Stimulated activated CD4-positive, alpha-beta T cell treated with anti-CD3 and anti-CD28 coated beads, Interleukin-12 subunit alpha, Interleukin-12 subunit beta, amount 100 ng/mL, for 4 hours (primary cell): ENCODE measurements around the gene PLCH1.

Experiments used
- DNase-seq: peaks from one replicate; pipeline ENCODE4 v3.0.0-alpha.2; 2020

The PLCH1 gene

DNA sequence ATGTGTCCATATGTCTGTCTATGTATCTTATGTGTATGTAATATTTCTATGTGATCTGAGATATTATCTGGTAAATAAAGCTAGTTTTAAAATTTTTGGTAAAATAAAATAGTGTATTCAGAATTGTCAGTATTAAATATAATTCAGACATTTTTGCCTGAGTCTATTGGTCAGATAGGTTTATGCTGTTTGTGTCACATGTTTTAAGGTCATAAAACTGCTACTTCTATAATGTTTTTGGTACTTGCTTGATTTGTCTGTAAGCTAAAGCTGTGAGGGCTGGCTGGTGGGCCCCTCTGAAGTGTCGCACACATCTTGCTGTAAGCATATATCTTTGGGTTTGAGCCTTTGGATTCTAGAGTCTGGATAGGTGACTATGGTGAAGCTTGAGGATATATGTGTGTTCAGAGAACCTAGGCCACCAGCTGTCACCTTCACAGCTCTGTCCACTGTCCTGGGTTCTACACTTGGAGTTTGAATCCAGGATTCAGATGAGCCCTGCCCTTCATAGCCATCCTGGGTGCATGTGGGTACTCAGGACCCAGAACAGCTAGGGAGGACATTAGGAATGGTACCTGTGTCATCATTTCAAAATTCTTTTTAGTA, 379.6 kb downstream of the PLCH1 start:
- DNase-seq = no peak

DNA sequence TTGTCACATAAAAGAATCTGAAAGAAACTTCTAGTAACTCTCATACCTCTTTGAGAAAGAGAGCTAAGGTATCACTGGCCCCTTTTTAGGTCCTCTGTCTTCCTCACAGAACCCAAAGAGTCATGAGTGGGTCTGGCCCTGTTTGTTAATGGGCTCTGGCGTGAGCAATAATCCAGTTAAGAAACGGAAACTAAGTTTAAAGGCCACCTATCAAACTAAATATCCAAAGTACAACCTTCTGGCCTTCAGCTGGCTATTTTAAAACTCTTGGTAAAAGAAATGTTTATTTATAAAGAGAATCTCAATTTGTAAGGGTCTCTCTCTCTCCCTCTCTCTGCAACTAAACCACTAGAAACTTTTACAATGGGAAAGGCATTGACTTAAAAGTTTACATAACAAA, 380.4 kb downstream of the PLCH1 start:
- DNase-seq = no peak

DNA sequence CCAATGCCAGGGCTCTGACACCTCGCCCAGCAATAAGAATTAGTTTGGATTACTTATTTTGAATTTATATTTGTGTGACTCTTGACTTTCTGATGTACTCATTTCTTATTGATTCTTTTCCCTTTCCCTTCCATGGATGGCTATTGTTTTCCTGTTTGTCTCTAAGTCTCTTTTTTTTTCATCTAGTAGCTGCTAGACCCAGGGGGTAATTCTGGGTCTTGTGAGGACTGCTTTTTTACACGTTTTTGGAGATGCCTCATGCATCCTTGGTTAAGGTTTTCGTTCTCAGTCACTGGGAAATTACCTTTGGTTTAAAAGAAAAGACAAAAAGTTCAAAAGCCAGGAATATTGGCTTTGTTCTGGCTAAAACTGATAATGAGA, 381.2 kb downstream of the PLCH1 start:
- no peak for DNase-seq

DNA sequence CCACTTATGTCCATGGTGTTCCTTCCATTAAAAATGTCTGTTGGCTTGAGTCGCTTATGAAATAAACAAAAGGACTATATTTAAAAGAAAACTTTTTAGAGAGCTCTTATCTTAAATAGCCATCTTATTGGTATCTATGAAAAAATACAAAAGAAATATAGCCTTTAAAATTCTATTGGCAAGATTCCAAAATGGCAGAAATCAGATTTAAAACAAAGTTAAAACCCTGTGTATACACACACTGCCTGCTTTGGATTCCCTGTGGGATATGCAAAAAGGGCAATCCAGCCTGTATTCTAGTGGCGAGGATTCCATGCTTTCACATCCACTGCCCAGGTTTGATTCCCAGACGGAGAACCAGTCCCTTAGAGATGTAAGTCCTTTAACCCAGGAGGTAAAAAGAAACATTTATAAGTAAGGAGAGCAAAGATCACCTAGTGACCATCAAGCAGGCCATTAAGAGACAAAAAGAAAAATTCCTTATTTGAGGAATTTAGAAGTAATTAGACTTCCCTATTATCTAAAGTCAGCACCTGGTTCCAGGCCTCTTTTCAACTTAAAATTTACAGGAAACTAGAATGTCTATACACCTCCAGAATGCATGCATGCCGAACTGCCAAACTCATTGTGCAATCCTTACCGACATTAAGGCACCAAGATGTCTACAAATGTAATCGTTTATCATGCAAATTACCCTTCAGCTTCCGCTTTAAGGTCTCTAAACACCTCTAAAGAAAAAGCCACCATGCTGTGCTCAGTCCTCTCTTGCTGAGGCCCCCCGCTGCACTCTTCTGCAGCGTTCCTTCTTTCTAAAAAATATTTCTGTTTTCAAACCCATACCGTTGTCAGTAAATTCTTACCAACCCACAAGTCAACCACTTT, 381.8 kb downstream of the PLCH1 start:
- DNase-seq = no peak

DNA sequence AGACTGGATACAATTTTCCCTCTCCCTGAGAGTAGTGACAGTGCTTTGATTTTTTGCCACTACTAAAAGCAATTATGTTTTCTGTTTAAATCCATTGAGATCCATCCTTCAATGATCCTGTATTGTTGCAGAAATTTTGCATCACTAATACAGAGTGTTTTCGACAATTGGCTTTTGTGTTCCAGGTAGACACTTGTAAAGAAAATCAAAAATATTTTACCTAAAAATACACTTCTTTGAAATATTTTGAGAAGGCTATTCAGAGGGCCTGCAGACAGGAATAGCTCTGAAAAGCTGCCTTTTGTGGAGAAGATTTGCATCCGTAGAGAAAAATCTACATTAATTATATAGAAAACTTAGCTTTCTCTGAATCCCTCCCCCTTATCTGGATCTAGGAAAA, 384.6 kb downstream of the PLCH1 start:
- no peak for DNase-seq

DNA sequence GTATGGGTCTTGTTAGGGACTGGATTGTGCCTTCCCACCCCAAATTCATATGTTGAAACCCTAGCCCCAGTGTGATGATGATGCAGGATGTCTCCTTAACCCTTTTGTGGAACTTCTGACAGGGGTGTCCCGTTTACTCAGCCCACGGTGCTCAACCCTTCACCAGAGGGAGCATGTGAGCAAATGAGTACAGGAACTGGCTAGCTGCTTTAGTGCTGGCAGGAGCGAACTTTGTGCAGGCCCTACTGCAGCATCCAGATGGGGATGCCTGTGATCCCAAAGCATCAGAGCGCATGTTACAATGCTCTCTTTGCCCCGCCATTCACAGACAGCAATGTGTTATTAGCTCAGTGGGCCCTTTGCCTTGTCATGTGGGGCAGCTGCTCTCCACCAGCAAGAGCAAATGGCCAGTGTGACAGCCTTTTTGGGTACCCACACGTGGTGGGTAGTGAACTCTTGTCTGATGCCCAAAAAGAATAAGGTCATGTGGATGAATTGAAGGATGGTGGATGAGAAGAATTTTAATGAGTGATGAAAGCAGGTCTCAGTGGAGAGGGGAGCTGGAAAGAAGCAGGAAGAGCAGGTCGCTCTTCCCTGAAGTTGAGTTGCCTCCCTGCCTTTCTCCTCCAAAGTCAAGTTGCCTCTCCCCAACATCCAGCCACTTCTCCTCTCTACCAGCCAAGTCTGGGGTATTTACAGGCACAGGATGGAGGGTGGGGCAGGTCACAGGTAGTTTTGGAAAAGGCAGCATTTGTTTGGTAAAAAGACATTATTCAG, 388.1 kb downstream of the PLCH1 start:
- DNase-seq = no peak

DNA sequence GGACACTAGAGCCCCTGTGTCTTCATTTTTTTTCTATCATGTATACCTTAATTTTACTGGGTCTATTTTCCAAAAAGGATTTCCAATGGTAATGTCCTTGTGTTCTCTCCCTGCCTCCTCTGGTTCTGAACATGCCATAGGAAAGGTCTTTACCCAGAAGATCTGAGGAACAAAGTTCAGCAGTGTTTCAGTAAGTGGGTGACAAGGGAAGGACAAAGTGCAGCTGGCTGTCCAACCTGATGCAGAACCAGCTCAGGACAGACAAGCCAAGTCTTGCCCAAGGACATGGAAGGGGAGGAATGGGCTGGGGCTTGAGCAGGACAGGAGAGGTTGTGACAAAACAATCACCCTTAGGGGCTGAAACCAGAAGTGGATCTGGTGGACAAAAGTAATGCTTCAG, 390.2 kb downstream of the PLCH1 start:
- DNase-seq = no peak

DNA sequence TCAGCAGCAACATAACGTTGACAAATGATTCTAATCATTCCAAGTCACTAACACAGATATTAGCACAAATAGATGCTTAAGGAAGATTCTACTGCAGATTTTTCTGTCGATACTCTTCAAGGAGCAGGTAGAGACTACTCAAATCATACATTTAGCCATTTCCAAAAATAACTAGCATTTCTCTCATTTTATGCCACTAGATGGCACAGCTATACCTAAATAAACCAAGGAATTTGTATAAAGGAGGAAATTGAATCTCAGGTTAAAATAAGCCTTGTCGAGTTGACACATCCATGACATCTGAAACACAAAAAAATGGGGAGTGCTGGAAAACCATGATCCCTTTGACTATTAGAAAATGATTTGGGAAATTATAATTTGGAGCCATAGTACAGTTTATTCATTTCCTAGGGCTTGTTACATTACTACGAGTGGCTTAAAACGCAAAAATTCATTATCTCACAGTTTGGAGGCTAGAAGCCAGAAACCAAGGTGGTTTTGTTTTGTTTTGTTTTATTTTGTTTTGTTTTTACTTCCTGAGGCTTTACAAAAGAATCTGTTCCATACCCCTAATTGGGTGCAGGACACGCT, 391.9 kb downstream of the PLCH1 start:
- DNase-seq = no peak

DNA sequence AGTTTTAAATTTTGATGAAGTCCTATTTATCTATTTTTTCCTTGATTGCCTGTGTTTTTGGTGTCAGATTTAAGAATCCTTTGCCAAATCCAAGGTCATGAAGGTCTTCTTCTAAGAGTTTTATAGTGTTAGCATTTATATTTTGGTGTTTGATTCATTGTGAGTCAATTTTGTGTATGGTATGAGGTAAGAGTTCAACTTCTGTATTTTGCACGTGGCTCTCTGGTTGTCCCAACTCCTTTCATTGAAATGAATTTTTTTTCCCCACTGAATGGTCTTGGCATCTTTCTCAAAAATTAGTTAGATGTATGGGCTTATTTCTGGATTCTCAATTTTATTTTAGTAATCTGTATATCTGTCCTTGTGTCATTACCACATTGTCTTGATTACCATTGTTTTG, 394.3 kb downstream of the PLCH1 start:
- DNase-seq = no peak

DNA sequence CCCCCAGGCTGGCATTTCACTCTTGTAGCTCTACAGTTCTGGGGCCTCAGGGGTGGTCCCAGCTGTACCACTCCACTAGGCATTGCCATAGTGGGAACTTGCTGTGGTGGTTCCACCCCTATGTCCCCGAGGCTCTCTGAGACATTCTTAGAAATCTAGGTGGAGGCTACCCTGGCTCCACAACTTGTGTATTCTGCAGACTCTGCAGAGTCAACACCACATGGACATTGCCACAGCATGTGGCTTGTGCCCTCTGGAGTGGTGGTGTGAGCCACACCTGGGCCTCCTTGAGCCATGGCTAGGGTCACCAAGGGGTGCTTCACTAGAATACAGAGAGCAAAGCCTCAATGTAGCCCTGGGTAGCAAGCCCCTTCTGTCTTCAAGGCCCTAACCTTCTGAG, 397.0 kb downstream of the PLCH1 start:
- DNase-seq = no peak

DNA sequence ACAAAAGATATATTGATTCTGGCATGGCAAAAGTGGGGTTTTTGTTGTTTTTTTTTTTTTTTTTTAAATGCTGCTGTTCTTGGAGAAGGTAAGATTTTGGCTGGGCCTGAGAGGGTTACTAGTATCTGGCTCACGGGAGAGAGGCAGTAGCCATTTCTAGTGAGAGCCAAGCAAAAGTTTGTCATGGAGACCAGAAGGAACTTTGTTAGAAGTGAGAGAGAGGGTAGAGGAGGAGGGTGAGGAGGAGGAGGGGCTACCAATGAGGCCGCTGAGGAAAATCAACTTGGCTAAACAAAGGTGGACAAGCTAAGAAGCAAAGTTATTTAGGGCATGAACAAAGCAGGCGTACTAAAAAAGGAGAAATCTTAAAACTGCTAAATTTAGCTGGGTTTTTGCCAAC, 402.5 kb downstream of the PLCH1 start:
- DNase-seq = no peak

DNA sequence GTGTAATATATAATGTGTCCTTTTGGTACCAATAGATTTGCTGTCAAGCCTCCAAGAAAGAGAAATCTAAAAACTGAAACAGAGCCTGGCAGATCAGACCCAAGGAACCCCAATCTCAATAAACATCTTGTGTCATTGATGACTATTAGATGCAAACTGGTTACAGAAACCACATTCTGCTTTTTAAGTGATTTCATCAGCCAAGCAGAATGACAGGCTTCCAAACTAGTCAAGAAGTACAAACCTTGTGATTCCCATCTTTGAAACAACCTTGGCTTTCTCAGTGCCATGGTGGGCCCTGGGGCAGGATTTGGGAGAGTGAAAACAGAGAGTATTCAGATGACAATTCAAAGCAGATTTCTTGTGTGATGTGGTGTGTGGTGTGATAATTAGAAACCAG, 405.8 kb downstream of the PLCH1 start:
- DNase-seq = no peak

DNA sequence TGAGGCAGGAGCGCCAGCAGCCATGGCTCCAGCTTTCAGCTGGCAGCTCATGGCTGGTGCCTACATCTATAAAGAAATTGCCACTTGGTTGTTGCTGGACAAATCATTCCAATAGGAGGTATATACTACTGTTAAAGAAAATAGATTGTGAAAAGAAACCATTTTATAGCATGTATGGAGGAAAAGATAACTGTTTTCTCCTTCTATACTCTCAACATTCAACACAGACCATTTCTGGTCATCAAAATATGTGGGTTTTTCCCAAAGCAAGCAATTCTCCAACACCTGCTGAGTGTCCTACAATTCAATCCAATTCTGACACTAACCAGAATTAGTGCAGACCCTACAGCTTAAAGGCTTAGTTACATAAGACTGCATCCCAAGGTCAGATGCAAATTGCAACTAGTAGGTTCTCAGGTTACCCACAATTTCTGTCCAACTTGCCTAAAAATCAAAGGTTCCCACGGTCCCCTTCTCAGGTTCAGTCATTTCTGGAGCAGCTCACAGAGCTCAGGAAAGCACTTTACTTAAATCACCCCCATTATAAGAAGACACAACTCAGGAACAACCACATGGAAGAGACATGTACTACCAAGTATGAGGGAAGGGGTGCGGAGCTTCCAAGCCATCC, 409.0 kb downstream of the PLCH1 start:
- DNase-seq = no peak

DNA sequence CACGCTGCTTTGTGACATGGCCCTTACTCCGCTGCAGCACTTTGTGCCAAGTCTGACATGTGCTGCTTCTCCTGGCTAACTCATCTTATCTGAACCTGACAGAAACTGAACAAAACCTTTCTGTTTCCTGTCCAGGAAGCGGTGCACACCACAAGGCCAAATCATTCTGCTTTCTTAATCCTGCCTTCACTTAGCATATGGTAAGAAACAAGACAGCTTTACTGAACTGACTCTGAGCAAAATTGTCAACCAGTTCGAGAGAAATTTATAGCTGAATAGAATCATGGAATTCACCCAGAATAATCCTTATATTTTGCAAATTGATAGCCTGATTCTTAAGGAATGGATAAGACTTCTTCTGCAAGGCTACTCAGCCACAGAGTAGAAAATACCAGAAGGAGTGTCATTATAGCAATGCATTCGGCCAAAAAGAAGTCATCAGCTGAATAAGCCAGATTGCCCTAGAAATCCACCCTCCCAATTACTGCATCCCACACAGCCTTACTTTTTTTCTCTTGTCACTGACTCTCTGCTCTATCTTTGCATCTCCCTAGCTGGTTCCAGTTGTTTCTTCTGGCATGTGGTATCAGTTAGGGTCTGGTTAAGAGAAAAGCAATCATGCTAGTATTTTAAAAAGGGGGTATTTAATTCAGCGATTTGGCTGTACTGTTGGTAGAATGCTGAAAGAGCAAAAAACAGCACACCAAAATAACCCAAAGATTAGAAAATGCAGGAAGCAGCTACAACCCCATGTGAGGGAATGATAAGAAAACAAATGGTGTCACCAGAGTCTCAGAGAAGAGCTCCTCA, 409.8 kb downstream of the PLCH1 start:
- no peak for DNase-seq

DNA sequence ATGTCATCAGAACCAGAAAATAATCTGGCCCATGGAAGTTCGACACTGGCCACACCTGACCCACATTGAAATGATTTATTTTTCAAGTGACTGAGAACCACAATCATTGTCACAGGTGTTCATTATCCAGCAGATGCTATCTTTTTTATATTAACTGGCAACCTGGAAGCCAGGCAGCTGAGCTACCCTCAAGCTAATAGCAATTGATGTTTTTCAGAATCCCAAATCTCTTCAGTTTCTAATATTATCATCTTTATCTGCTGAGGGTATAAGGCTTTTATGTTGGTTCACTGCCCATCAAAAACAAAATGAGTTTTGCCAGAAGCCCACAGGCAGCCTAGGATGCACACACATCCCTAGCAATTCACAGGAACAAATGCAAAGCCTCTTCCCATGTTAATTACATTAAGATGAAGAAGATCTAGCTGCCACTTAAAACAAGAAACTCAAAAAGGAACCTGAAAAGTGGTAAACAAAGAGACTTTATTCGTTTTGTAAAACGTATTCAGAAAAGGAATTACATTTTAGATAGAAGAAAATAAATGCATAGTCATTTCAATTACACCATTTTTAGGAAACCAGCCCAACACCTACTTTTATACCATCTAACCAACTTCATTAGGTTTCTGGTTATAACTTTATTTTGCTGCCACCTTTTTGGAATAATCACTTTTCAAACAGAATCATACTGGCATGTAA, 410.5 kb downstream of the PLCH1 start:
- DNase-seq = no peak

DNA sequence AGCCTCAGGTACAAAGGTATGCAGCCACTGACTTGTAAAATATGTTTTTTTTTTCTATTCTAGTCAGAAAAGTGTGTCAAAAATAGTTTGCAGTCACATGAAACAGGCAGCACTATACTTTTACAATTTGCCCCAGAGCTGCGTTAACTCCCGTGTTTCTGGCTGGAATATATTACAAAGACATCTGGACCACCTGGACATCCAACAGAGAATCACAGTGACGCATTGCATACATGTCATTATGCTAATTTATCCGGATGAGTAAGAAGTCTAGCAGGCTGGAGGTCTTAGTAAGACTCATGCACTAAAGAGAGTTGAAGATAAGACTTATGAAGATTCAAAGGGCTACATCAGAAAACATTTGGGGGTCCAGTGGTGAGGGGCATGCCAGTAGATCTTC, 412.2 kb downstream of the PLCH1 start:
- DNase-seq = no peak

DNA sequence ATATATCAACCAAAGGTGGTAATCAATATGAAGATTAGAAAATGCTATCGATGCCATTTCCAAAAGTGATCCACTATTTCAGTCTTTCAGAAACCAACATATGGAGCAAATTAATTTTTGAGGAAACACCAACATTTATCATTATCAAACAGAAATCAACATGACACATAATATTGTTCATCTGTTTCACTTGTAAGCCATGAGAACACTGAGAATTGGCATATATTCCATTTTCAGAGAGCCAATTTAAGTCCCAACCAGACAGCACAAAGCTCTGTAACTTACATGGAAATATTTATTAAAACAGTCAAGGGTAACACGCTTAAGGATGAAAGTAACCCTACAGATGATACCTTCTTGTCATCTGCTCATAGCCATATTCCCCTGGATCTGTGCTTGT, 413.8 kb downstream of the PLCH1 start:
- no peak for DNase-seq

DNA sequence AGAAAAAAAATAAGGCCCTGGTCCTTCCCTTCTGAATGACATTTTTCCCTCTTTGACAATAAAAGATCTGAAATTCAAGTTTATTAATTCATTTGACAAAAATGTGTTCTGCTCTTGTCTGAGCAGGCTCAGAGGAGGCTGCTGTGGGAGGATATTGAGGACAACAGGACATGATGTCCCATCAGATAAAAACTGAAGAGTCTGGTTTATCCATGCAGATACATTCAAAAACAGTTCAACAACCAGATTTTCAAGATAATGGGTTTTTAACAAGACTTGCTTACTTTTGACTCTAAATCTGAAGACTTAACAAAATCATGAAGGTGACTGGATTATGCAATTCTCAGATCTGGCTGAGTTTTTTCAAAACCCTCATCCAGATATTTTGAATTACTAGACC, 414.5 kb downstream of the PLCH1 start:
- DNase-seq = no peak

DNA sequence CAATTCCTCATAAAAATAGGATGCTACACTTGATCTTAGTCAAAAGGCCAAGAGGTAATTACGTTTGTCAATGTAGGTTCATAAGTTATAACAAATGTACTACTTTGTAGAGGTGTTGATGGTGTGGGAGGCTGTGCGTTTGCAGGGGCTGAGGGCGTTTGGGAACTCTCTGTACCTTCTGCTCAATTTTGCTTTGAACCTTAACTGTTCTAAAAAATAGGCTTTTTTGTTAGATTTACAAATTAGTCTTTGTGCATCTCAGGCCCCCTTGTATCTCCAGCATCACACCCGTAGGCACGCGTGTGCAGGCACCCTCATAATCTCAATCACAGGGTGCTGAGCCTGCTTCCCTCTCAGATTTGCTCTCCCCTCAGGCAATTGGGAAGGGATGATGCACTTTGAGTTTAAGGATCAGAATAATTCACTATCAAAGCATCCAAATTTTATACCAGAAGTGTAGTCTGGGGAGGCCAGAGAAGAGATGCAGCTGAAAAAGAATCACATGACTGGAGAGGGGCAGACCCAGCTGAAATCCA, 415.3 kb downstream of the PLCH1 start:
- no peak for DNase-seq

DNA sequence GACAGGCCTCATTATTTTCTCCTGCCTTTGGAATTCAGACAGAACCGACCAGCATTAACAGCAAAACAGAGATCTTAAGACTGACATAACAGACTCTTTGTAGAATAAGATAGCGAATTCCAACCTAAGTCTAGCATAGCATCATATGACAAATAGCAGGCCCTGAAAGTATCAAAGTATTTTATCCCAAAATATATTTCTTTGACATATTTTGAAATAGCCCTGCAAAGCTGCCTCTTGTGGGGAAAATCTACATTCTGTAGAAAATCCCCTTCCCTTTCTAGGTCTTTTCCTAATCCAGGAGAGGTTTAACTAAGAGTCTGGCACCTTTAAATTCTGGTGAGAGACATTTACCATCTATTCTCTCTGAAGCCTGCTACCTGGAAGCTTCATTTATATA, 417.0 kb downstream of the PLCH1 start:
- DNase-seq = no peak

DNA sequence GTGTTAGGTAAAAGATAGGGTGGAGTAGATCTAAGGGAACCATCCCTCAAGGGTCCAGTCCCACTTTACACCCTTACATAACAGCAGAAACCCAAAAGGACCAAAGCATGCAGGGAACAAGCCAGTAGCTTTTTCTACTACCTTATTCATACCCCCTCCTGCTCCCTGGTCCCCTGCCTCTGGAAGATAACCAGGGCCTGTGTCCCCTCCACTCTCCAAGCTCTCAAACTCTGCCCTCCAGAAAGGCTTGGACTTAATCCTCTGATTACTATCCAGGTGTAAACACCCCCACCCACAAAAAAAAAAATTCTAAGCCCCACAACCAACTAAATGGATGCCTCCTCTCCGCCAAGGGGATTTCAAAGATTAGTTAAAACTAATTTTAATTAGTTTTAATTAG, 417.4 kb downstream of the PLCH1 start:
- no peak for DNase-seq
